Measurements from ENCODE around the gene LACTB.

Gene LACTB

GRCh38 chr15:63134245-63134985 lies 12.8 kb downstream of the LACTB start:
- DNase-seq: no peak

- no peak for DNase-seq
These were observed 13.6 kb downstream of the LACTB start for GRCh38 chr15:63135281-63135680.

GRCh38 chr15:63135804-63136203 lies 14.1 kb downstream of the LACTB start:
- no peak for DNase-seq

GRCh38 chr15:63136742-63137141 lies 15.1 kb downstream of the LACTB start:
- DNase-seq: no peak

- DNase-seq: no peak
These were observed 19.3 kb downstream of the LACTB start for GRCh38 chr15:63140936-63141335.

- no peak for DNase-seq
These were observed 23.8 kb downstream of the LACTB start for GRCh38 chr15:63145426-63145825.

GRCh38 chr15:63146684-63147083 lies 25.0 kb downstream of the LACTB start:
- no peak for DNase-seq

GRCh38 chr15:63151665-63152064 lies 30.0 kb downstream of the LACTB start:
- DNase-seq: no peak

GRCh38 chr15:63155486-63155885 lies 33.8 kb downstream of the LACTB start:
- no peak for DNase-seq

GRCh38 chr15:63156086-63156710 lies 34.5 kb downstream of the LACTB start:
- DNase-seq: no peak

GRCh38 chr15:63156755-63157117 lies 35.1 kb downstream of the LACTB start:
- DNase-seq: no peak

GRCh38 chr15:63157118-63157843 lies 35.6 kb downstream of the LACTB start, which contains the start of gene RPS27L:
Gene RPS27L, minus strand, starts transcription at chr15:63157477. Its CDS starts 72 bp downstream, at chr15:63157405.
- DNase-seq: peak; percentile 83

- no peak for DNase-seq
These were observed 36.3 kb downstream of the LACTB start for GRCh38 chr15:63157891-63158431.

- no peak for DNase-seq
These were observed 39.0 kb downstream of the LACTB start for GRCh38 chr15:63160638-63161037.

GRCh38 chr15:63163217-63163616 lies 41.6 kb downstream of the LACTB start:
- no peak for DNase-seq

GRCh38 chr15:63165166-63165859 lies 43.7 kb downstream of the LACTB start:
- no peak for DNase-seq

GRCh38 chr15:63166219-63166618 lies 44.6 kb downstream of the LACTB start:
- DNase-seq: no peak

- no peak for DNase-seq
These were observed 48.1 kb downstream of the LACTB start for GRCh38 chr15:63169788-63170187.

- no peak for DNase-seq
These were observed 50.7 kb downstream of the LACTB start for GRCh38 chr15:63172376-63172775.

- no peak for DNase-seq
These were observed 51.3 kb downstream of the LACTB start for GRCh38 chr15:63172851-63173451.

GRCh38 chr15:63176302-63176701 lies 54.6 kb downstream of the LACTB start:
- DNase-seq: no peak

- DNase-seq: no peak
These were observed 56.4 kb downstream of the LACTB start for GRCh38 chr15:63178034-63178433.

GRCh38 chr15:63180746-63181145 lies 59.1 kb downstream of the LACTB start:
- DNase-seq: no peak
